Activated T-helper 2 cell treated with anti-CD3 and anti-CD28 coated beads, Interferon-gamma antibody, Interleukin-2, Interleukin-4, amounts not matched to agents 10 μg/mL and 5 μg/mL and 100 μg/mL, durations not matched to agents 14 hours and 24 hours and 36 hours (primary cell): ENCODE data around the gene RBL2. TPM values are rescaled to one million over a fixed set of nuclear protein-coding genes. Genes with fewer than 3 reads are reported as not detected.
A peak's percentile ranks its signal among the peaks of the same experiment; 100 is the strongest.
"Not testable (repeated sequence)": the region's sequence is repeated elsewhere in the genome, so short reads cannot be mapped to it uniquely, and the experiment has no call there.

Experiments used
- DNase-seq: peaks from one replicate; pipeline ENCODE4 v3.0.0; 2021; ENCODE audit warnings: low spot score
- H3K27ac Mint-ChIP-seq: one replicate; pipeline ENCODE4 v1.8.0; 2021; ENCODE audit warnings: mixed read lengths
- H3K27me3 Mint-ChIP-seq: one replicate; pipeline ENCODE4 v1.8.0; 2021; ENCODE audit warnings: low read depth, mixed read lengths
- H3K36me3 Mint-ChIP-seq: one replicate; pipeline ENCODE4 v1.8.0; 2021; ENCODE audit warnings: low read depth, mixed read lengths
- H3K4me1 Mint-ChIP-seq: one replicate; pipeline ENCODE4 v1.8.0; 2021; ENCODE audit warnings: low read depth, mixed read lengths
- H3K4me3 Mint-ChIP-seq: one replicate; pipeline ENCODE4 v1.8.0; 2021; ENCODE audit warnings: low read depth, mild to moderate bottlenecking, moderate library complexity, mixed read lengths
- H3K9me3 Mint-ChIP-seq: one replicate; pipeline ENCODE4 v1.8.0; 2021; ENCODE audit warnings: mixed read lengths
- intact Hi-C: fragments of 100-400 bp; cut with micrococcal nuclease; formaldehyde crosslinking; loops from one replicate; pipeline ENCODE4 v1.15.1; 2023
- total RNA-seq: library from RNA; stranded (reverse); gene quantifications from 2 replicates; pipeline ENCODE4 v1.2.3, GENCODE V29; 2022

The RBL2 gene, protein sequence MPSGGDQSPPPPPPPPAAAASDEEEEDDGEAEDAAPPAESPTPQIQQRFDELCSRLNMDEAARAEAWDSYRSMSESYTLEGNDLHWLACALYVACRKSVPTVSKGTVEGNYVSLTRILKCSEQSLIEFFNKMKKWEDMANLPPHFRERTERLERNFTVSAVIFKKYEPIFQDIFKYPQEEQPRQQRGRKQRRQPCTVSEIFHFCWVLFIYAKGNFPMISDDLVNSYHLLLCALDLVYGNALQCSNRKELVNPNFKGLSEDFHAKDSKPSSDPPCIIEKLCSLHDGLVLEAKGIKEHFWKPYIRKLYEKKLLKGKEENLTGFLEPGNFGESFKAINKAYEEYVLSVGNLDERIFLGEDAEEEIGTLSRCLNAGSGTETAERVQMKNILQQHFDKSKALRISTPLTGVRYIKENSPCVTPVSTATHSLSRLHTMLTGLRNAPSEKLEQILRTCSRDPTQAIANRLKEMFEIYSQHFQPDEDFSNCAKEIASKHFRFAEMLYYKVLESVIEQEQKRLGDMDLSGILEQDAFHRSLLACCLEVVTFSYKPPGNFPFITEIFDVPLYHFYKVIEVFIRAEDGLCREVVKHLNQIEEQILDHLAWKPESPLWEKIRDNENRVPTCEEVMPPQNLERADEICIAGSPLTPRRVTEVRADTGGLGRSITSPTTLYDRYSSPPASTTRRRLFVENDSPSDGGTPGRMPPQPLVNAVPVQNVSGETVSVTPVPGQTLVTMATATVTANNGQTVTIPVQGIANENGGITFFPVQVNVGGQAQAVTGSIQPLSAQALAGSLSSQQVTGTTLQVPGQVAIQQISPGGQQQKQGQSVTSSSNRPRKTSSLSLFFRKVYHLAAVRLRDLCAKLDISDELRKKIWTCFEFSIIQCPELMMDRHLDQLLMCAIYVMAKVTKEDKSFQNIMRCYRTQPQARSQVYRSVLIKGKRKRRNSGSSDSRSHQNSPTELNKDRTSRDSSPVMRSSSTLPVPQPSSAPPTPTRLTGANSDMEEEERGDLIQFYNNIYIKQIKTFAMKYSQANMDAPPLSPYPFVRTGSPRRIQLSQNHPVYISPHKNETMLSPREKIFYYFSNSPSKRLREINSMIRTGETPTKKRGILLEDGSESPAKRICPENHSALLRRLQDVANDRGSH
- 69.5 and 69.9 TPM in 2 replicates for total RNA-seq

DNA sequence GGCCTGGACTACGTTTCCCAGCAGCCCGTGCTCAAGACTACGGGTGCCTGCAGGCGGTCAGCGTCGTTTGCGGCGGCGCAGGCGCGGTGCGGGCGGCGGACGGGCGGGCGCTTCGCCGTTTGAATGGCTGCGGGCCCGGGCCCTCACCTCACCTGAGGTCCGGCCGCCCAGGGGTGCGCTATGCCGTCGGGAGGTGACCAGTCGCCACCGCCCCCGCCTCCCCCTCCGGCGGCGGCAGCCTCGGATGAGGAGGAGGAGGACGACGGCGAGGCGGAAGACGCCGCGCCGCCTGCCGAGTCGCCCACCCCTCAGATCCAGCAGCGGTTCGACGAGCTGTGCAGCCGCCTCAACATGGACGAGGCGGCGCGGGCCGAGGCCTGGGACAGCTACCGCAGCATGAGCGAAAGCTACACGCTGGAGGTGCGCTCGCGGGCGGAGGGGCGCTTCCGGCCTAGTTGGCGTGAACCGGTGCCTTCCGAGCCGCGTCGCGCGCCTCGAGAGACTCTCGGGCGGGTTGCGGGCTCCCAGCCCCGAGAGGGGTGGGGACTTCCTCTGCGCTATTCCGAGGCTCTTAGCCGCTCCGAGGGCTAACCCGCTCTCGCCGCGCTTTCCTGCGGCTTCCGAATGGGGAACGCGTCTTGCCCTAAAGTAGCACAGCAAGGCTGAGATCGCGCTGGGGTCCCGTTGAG is at the start of gene RBL2:
RBL2 (plus strand) TSS at position 95 of the 689 bp plus-strand sequence; CDS start at position 181, 86 bp downstream.
- Mint-ChIP-seq H3K4me3 (peak within 1 kb of the TSS; percentile 86), H3K27ac (peak within 1 kb of the TSS; percentile 92), H3K27me3 (peaks cover 3% of the 10 kb centered on the region), H3K36me3 (peaks cover 14% of the 10 kb centered on the region), H3K4me1 (peaks cover 36% of the 10 kb centered on the region), H3K9me3 (peaks cover 7% of the 10 kb centered on the region)
- peak; percentile 78 for DNase-seq
- intact Hi-C loops, result loop anchor here (1.0 to 2.0 kb wide), 5 partner anchors 22 to 304 kb away; partner anchors contain the start of genes AKTIP and FTO

- H3K4me1 Mint-ChIP-seq, H3K27ac Mint-ChIP-seq, intact Hi-C loops, H3K27me3 Mint-ChIP-seq, H3K4me3 Mint-ChIP-seq, H3K36me3 Mint-ChIP-seq, DNase-seq: not testable (repeated sequence)
- H3K9me3 Mint-ChIP-seq, result peaks cover 27% of the 10 kb centered on the region
Measured at GRCh38 chr16:53384610-53385009, 49.7 kb upstream of the RBL2 start.

DNA sequence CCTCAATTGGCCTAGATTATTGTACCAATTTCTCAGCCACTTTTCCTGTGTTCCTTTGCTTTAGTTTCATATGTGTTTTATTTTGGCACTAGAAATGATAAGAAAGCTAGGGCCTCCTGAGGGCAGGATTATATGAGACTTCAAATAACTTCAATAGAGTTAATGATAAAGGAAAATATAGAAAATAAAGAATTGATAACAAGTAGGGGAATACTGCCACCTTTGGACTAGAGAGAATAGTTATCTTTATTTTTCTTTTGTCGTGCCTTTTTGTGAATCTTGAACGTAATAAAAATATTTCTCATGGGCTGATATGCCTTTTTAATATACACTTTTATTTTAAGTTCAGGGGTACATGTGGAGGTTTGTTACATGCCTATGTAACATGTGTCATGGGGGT is 29.3 kb upstream of the RBL2 start:
- Mint-ChIP-seq H3K4me1 (no peaks in the 10 kb centered on the region), H3K27me3 (peaks cover 1% of the 10 kb centered on the region), H3K9me3 (no peaks in the 10 kb centered on the region), H3K4me3 (no peak overlapping the region), H3K36me3 (no peaks in the 10 kb centered on the region), H3K27ac (no peak overlapping the region)
- intact Hi-C loops, result no loop called here
- no peak for DNase-seq

- peaks cover 9% of the 10 kb centered on the region for H3K4me1 Mint-ChIP-seq
- peaks cover 1% of the 10 kb centered on the region for H3K27me3 Mint-ChIP-seq
- DNase-seq, result no peak
- H3K4me3 Mint-ChIP-seq, result no peak overlapping the region
- intact Hi-C loops, result no loop called here
- H3K27ac Mint-ChIP-seq, result no peak overlapping the region
- H3K9me3 Mint-ChIP-seq, result peaks cover 6% of the 10 kb centered on the region
- H3K36me3 Mint-ChIP-seq, result no peaks in the 10 kb centered on the region
Measured at GRCh38 chr16:53412549-53412948, 21.7 kb upstream of the RBL2 start.

- peaks cover 9% of the 10 kb centered on the region for H3K4me1 Mint-ChIP-seq
- H3K4me3 Mint-ChIP-seq, result no peak overlapping the region
- H3K27ac Mint-ChIP-seq, result no peak overlapping the region
- no peaks in the 10 kb centered on the region for H3K36me3 Mint-ChIP-seq
- H3K27me3 Mint-ChIP-seq, result no peaks in the 10 kb centered on the region
- DNase-seq, result no peak
- peaks cover 6% of the 10 kb centered on the region for H3K9me3 Mint-ChIP-seq
- intact Hi-C loops, result no loop called here
Measured at GRCh38 chr16:53413864-53414263, 20.4 kb upstream of the RBL2 start.

GRCh38 chr16:53414381-53414780 is 19.9 kb upstream of the RBL2 start:
- Mint-ChIP-seq H3K9me3 (peaks cover 6% of the 10 kb centered on the region), H3K4me3 (no peak overlapping the region), H3K4me1 (peaks cover 9% of the 10 kb centered on the region), H3K27ac (no peak overlapping the region), H3K27me3 (no peaks in the 10 kb centered on the region), H3K36me3 (no peaks in the 10 kb centered on the region)
- no peak for DNase-seq
- intact Hi-C loops, result no loop called here

DNA sequence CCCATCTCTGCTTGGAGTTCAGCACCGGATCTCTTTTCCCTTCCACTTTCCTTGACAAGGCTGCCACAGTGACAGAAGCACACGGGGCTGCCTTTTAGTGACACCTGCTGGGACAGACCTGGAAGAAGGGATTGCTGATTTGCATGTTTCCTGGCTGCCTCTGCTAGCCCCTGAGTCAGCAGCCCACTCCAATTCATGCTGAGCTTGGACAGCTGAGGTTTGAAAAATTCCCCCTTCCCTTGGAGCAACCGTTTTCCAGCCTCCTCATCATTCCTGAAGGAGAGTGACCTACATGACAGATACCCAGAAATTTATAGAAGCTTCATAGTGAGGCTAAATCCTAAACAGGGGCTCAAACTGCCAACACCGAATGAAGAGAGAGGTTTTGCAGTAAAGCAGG is 18.8 kb upstream of the RBL2 start:
- Mint-ChIP-seq H3K4me1 (peaks cover 9% of the 10 kb centered on the region), H3K9me3 (peaks cover 6% of the 10 kb centered on the region), H3K27me3 (no peaks in the 10 kb centered on the region), H3K27ac (no peak overlapping the region), H3K4me3 (no peak overlapping the region), H3K36me3 (no peaks in the 10 kb centered on the region)
- intact Hi-C loops, result no loop called here
- DNase-seq, result no peak

- Mint-ChIP-seq H3K9me3 (peaks cover under 1% of the 10 kb centered on the region), H3K27ac (no peak overlapping the region), H3K36me3 (no peaks in the 10 kb centered on the region), H3K4me1 (peaks cover 9% of the 10 kb centered on the region), H3K4me3 (no peak overlapping the region), H3K27me3 (no peaks in the 10 kb centered on the region)
- intact Hi-C loops, result no loop called here
- DNase-seq, result no peak
Measured at GRCh38 chr16:53417011-53417410, 17.3 kb upstream of the RBL2 start.

DNA sequence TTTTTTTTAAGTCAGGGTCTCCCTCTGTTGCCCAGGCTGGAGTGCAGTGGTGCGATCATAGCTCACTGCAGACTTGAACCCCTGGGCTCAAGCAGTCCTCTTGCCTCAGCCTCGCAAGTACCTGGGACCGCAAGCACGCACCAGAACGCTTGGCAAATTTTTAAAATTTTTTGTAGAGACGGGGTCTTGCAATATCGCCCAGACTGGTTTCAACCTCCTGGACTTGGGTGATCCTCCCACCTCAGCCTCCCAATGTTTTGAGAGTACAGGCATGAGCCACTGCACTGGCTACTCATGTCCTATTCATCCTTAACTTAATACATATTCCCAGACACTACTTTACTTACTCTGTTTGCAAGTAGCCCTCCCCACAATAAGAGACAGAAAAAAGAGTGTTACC is 16.3 kb upstream of the RBL2 start:
- Mint-ChIP-seq H3K4me1 (peaks cover 9% of the 10 kb centered on the region), H3K27ac (no peak overlapping the region), H3K27me3 (no peaks in the 10 kb centered on the region), H3K4me3 (no peak overlapping the region), H3K9me3 (no peaks in the 10 kb centered on the region), H3K36me3 (no peaks in the 10 kb centered on the region)
- intact Hi-C loops, result no loop called here
- DNase-seq, result no peak

DNA sequence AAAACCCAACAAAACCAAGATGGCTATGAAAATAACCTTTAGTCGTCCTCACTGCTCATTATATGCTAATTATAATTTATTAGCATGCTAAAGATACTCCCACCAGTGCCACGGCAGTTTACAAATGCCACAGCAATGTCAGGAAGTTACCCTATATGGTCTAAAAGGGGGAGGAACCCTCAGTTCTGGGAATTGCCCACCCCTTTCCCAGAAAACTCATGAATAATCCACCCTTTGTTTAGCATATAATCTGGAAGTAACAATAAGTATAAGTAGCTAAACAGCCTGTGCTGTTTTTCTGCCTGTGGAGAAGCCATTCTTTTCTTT is 14.9 kb upstream of the RBL2 start:
- H3K36me3 Mint-ChIP-seq, H3K27ac Mint-ChIP-seq, H3K9me3 Mint-ChIP-seq, H3K4me3 Mint-ChIP-seq, intact Hi-C loops, H3K4me1 Mint-ChIP-seq, DNase-seq, H3K27me3 Mint-ChIP-seq: not testable (repeated sequence)

DNA sequence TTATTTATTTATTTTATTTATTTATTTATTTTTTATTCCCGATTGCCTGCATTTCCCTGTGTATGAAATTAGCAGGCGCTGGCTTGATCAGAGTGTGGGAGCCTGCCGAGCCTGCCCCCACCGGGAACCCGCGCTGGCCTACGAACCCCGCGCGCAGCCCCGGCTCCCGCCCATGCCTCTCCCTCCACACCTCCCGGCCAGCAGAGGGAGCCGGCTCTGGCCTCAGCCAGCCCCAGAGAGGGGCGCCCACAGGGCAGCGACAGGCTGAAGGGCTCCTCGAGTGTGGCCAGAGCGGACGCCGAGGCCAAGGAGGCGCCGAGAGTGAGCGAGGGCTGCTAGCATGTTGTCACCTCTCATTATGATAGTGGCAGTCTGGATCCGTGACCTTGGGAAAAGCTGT is 13.0 kb upstream of the RBL2 start:
- H3K9me3 Mint-ChIP-seq, result peaks cover 14% of the 10 kb centered on the region
- H3K4me1 Mint-ChIP-seq, result peaks cover 5% of the 10 kb centered on the region
- no peak for DNase-seq
- H3K4me3 Mint-ChIP-seq, result no peak overlapping the region
- peaks cover 5% of the 10 kb centered on the region for H3K36me3 Mint-ChIP-seq
- no peaks in the 10 kb centered on the region for H3K27me3 Mint-ChIP-seq
- H3K27ac Mint-ChIP-seq, result no peak overlapping the region
- intact Hi-C loops, result no loop called here

DNA sequence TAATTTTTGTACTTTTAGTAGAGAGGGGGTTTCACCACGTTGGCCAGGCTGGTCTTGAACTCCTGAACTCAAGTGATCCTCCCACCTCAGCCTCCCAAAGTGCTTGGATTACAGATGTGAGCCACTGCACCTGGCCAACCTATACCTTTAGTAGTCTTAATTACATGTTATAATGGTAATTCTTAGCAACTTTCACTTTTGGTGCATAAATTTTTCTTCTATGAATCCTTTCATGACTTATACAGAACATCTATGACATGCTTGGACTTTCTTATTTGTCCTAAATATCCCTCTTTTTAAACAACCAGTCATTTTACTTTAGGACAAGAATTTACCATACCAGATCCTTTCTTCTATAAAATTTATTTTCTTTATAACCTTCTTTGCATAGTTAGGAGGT is 10.3 kb upstream of the RBL2 start:
- DNase-seq, intact Hi-C loops, H3K27ac Mint-ChIP-seq, H3K4me3 Mint-ChIP-seq, H3K36me3 Mint-ChIP-seq, H3K4me1 Mint-ChIP-seq, H3K27me3 Mint-ChIP-seq: not testable (repeated sequence)
- peaks cover 18% of the 10 kb centered on the region for H3K9me3 Mint-ChIP-seq
